Measurements from ENCODE around the gene ZNF593OS.
A peak's percentile ranks its signal among the peaks of the same experiment; 100 is the strongest.

ZNF593OS gene

GRCh38 chr1:26125946-26126320 is 45.7 kb downstream of the ZNF593OS start:
- no peak for DNase-seq (ENCODE audit: low spot score)

GRCh38 chr1:26125382-26125781 is 46.2 kb downstream of the ZNF593OS start:
- no peak for DNase-seq (ENCODE audit: low spot score)

GRCh38 chr1:26124418-26125331 is 47.0 kb downstream of the ZNF593OS start:
- DNase-seq (ENCODE audit: low spot score): no peak

GRCh38 chr1:26122988-26123973 is 48.4 kb downstream of the ZNF593OS start:
- DNase-seq (ENCODE audit: low spot score): peak; percentile 28

DNA sequence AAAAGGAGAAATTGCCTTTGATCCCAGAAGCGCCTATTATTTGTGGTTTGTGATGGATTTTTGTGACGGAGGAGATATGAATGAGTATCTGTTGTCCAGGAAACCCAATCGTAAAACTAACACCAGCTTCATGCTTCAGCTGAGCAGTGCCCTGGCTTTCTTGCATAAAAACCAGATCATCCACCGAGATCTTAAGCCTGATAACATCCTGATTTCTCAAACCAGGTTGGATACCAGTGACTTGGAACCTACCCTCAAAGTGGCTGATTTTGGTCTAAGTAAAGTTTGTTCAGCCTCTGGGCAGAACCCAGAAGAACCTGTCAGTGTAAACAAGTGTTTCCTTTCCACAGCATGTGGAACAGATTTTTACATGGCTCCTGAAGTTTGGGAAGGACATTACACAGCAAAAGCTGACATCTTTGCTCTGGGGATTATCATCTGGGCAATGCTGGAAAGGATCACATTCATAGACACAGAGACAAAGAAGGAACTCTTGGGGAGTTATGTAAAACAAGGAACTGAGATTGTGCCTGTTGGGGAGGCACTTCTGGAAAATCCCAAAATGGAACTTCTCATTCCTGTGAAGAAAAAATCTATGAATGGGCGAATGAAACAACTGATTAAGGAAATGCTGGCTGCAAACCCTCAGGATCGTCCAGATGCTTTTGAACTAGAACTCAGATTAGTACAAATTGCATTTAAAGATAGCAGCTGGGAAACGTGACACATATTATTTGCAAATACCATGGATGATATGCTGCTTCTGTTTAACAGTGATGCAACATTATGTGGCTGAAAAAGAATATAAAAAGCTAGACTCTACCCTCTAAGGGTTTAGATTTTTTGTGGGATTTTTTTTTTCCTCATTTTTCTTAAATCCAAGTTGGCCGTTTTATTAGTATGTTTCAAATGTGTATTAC is 49.5 kb downstream of the ZNF593OS start:
- DNase-seq (ENCODE audit: low spot score): no peak

GRCh38 chr1:26119892-26120608 is 51.6 kb downstream of the ZNF593OS start:
- no peak for DNase-seq (ENCODE audit: low spot score)

Data from CD4-positive, alpha-beta T cell treated with Interleukin-6 at 100 ng/mL for 8 hours (primary cell).